ENCODE data around the gene CASZ1. TPM values are rescaled to one million over a fixed set of nuclear protein-coding genes. Genes with fewer than 3 reads are reported as not detected.

CASZ1 gene
- total RNA-seq, 1 donor from 2014 or later: 9.2 TPM

GRCh38 chr1:10765304-10765703, 31.1 kb downstream of the CASZ1 start:
- FAIRE-seq (peak; percentile 40), DNase-seq (ENCODE audit: low read depth) (peak; percentile 62)
- Histone ChIP-seq H3K4me3 (ENCODE audit: low read depth, low read length) (no peak overlapping the region), H3K36me3 (ENCODE audit: control insufficient read depth, insufficient read depth, low read length) (peaks cover 10% of the 10 kb centered on the region), H3K27me3 (ENCODE audit: control insufficient read depth, insufficient read depth, low read length) (no peaks in the 10 kb centered on the region)
- TF ChIP-seq CTCF (IDR thresholded peaks at IDR 0.05; ENCODE audit: insufficient read depth, low read length, severe bottlenecking): no peak

GRCh38 chr1:10764296-10764798, 32.1 kb downstream of the CASZ1 start:
- Histone ChIP-seq H3K27me3 (ENCODE audit: control insufficient read depth, insufficient read depth, low read length) (no peaks in the 10 kb centered on the region), H3K4me3 (ENCODE audit: low read depth, low read length) (no peak overlapping the region), H3K36me3 (ENCODE audit: control insufficient read depth, insufficient read depth, low read length) (peaks cover 17% of the 10 kb centered on the region)
- TF ChIP-seq CTCF (IDR thresholded peaks at IDR 0.05; ENCODE audit: insufficient read depth, low read length, severe bottlenecking): no peak
- FAIRE-seq: no peak
- DNase-seq (ENCODE audit: low read depth): no peak

GRCh38 chr1:10762875-10763274, 33.6 kb downstream of the CASZ1 start:
- H3K27me3 ChIP-seq (ENCODE audit: control insufficient read depth, insufficient read depth, low read length): no peaks in the 10 kb centered on the region
- H3K36me3 ChIP-seq (ENCODE audit: control insufficient read depth, insufficient read depth, low read length): peaks cover 22% of the 10 kb centered on the region
- FAIRE-seq (no peak), DNase-seq (ENCODE audit: low read depth) (no peak)
- TF ChIP-seq CTCF (IDR thresholded peaks at IDR 0.05; ENCODE audit: insufficient read depth, low read length, severe bottlenecking): no peak
- no peak overlapping the region for H3K4me3 ChIP-seq (ENCODE audit: low read depth, low read length)

GRCh38 chr1:10762153-10762523, 34.3 kb downstream of the CASZ1 start:
- no peak overlapping the region for H3K4me3 ChIP-seq (ENCODE audit: low read depth, low read length)
- FAIRE-seq (no peak), DNase-seq (ENCODE audit: low read depth) (no peak)
- H3K27me3 ChIP-seq (ENCODE audit: control insufficient read depth, insufficient read depth, low read length): no peaks in the 10 kb centered on the region
- peaks cover 22% of the 10 kb centered on the region for H3K36me3 ChIP-seq (ENCODE audit: control insufficient read depth, insufficient read depth, low read length)
- no peak for TF ChIP-seq CTCF (IDR thresholded peaks at IDR 0.05; ENCODE audit: insufficient read depth, low read length, severe bottlenecking)

- TF ChIP-seq CTCF (IDR thresholded peaks at IDR 0.05; ENCODE audit: insufficient read depth, low read length, severe bottlenecking): no peak
- peaks cover 22% of the 10 kb centered on the region for H3K36me3 ChIP-seq (ENCODE audit: control insufficient read depth, insufficient read depth, low read length)
- DNase-seq (ENCODE audit: low read depth) (peak; percentile 13), FAIRE-seq (no peak)
- no peaks in the 10 kb centered on the region for H3K27me3 ChIP-seq (ENCODE audit: control insufficient read depth, insufficient read depth, low read length)
- H3K4me3 ChIP-seq (ENCODE audit: low read depth, low read length): no peak overlapping the region
Observed at GRCh38 chr1:10761503-10762152, 34.8 kb downstream of the CASZ1 start.

All from bronchial epithelial cell (primary cell).